ENCODE data around the gene SESTD1.

GRCh38 chr2:179277429-179278196 is 13.0 kb upstream of the SESTD1 start:
- TF ChIP-seq GATA3 (IDR thresholded peaks at IDR 0.05; ENCODE audit: low read depth, low read length) = no peak
- TF ChIP-seq GATA2 (IDR thresholded peaks at IDR 0.05; ENCODE audit: low read depth, low read length) = no peak
